HepG2 (cell line): Measurements from ENCODE around the gene VWCE. TPM values are rescaled to one million over a fixed set of nuclear protein-coding genes. Genes with fewer than 3 reads are reported as not detected.

Source experiments
- ATAC-seq: fragments of 200-7000 bp; cut with Tn5 transposase; 3 replicates; pipeline ENCODE4 v1.9.1; 2020; ENCODE audit warnings: mild to moderate bottlenecking, moderate library complexity
- BruUV-seq: library from RNA; stranded (reverse); fragments of 400-500 nt; replicated peaks from 2 replicates; lab custom pipeline; 2021; lab: Mats Ljungman, UMichigan
- CTCF ChIA-PET: fragments of 300-600 bp; formaldehyde crosslinking; extraction: SDS; loops from one replicate; lab custom pipeline; 2021; ENCODE audit warnings: low total read pairs, inconsistent platforms, low intra/inter-chr PET ratio; lab: Yijun Ruan, JAX
- POLR2A ChIA-PET: fragments of 350-600 bp; sonication (Branson Sonifier 250); formaldehyde crosslinking; loops from one replicate; lab custom pipeline; 2020; ENCODE audit warnings: antibody characterized with exemption, inconsistent platforms; lab: Yijun Ruan, JAX
- DNase-seq: peaks from one replicate; pipeline ENCODE4 v3.0.0-alpha.2; 2015; ENCODE audit warnings: low spot score
- FAIRE-seq: peaks from 3 replicates; lab custom pipeline; 2011; peaks lifted over from hg19 to GRCh38; lab: Jason Lieb, UNC
- H2AFZ ChIP-seq: one replicate; pipeline ENCODE4 v1.6.1; 2011; ENCODE audit warnings: low read length, inconsistent platforms
- H3K27ac ChIP-seq: fragments of 300-600 bp; 3 replicates; pipeline ENCODE4 v1.8.0; 2011; ENCODE audit warnings: mixed run types, mild to moderate bottlenecking, mixed read lengths, low read length, inconsistent platforms; ENCODE audit not compliant: insufficient read depth; ENCODE audit errors: extremely low read length
- H3K27me3 ChIP-seq, 2 experiments: fragments of 200-600 bp in 1 of 2; 2 replicates in 1 of 2; 3 replicates in 1 of 2; pipeline versions ENCODE4 v1.6.0 to v1.8.0; 2011; ENCODE audit warnings: low read length in 2 of 2, mild to moderate bottlenecking in 2 of 2, moderate library complexity in 2 of 2, inconsistent platforms in 1 of 2; ENCODE audit not compliant: insufficient read depth in 2 of 2, control insufficient read depth in 1 of 2
- H3K36me3 ChIP-seq, 2 experiments: fragments of 200-600 bp in 1 of 2; replicated peaks in 1 of 2; 2 replicates in 1 of 2; 3 replicates in 1 of 2; pipeline versions ENCODE4 v1.5.1 to v1.8.0; 2011; ENCODE audit warnings: low read length in 2 of 2, inconsistent platforms in 1 of 2; ENCODE audit not compliant: insufficient read depth in 2 of 2, control insufficient read depth in 1 of 2
- H3K4me1 ChIP-seq: 2 replicates; pipeline ENCODE4 v1.5.1; 2012; ENCODE audit warnings: low read length, inconsistent platforms; ENCODE audit not compliant: insufficient read depth
- H3K4me2 ChIP-seq: 2 replicates; pipeline ENCODE4 v1.6.0; 2011; ENCODE audit warnings: low read depth, low read length, inconsistent platforms
- H3K4me3 ChIP-seq, 3 experiments: fragments of 200-600 bp in 1 of 3; sonication (generic), shearing (Covaris generic) in 1 of 3; replicated peaks in 1 of 3; 2 replicates each; pipeline ENCODE4 v1.5.1; 2011 to 2016; ENCODE audit warnings: low read length in 3 of 3, inconsistent platforms in 2 of 3, low read depth in 2 of 3, mild to moderate bottlenecking in 2 of 3, control low read depth in 1 of 3, mixed read lengths in 1 of 3; ENCODE audit not compliant: insufficient read depth in 1 of 3
- H3K79me2 ChIP-seq: one replicate; pipeline ENCODE4 v1.6.1; 2011; ENCODE audit warnings: low read length, inconsistent platforms; ENCODE audit not compliant: insufficient read depth
- H3K9ac ChIP-seq: 2 replicates; pipeline ENCODE4 v1.6.0; 2011; ENCODE audit warnings: mild to moderate bottlenecking, low read depth, low read length, inconsistent platforms; ENCODE audit not compliant: insufficient read depth
- H3K9me3 ChIP-seq: 2 replicates; pipeline ENCODE4 v1.5.1; 2012; ENCODE audit warnings: mild to moderate bottlenecking, low read length
- H4K20me1 ChIP-seq: 2 replicates; pipeline ENCODE4 v1.6.0; 2011; ENCODE audit warnings: inconsistent platforms, mild to moderate bottlenecking, low read length, moderate library complexity; ENCODE audit not compliant: insufficient read depth
- CREBL2 ChIP-seq: sonication (generic); formaldehyde crosslinking; IDR thresholded peaks from 2 replicates; pipeline ENCODE4 v1.8.1; 2023; ENCODE audit warnings: missing genetic modification reagents, mild to moderate bottlenecking, borderline replicate concordance
- ETV6 ChIP-seq: sonication (generic); formaldehyde crosslinking; conservative IDR thresholded peaks from 2 replicates; pipeline ENCODE4 v1.4.0; 2020; ENCODE audit warnings: missing genetic modification reagents
- HMG20B ChIP-seq: conservative IDR thresholded peaks from 2 replicates; pipeline ENCODE4 v1.6.1; 2016; ENCODE audit warnings: missing genetic modification reagents, missing compliant biosample characterization
- KLF15 ChIP-seq: sonication (generic); formaldehyde crosslinking; IDR thresholded peaks from 2 replicates; pipeline ENCODE4 v1.8.1; 2023; ENCODE audit warnings: borderline replicate concordance, mild to moderate bottlenecking, inconsistent platforms, missing genetic modification reagents, mixed read lengths
- MLX ChIP-seq: IDR thresholded peaks from 2 replicates; pipeline ENCODE4 v1.6.1; 2016
- NFE2L1 ChIP-seq: sonication (generic); formaldehyde crosslinking; IDR thresholded peaks from 2 replicates; pipeline ENCODE4 v1.4.0; 2020; ENCODE audit warnings: missing genetic modification reagents, mild to moderate bottlenecking, borderline replicate concordance
- PAWR ChIP-seq: sonication (generic); formaldehyde crosslinking; IDR thresholded peaks from 2 replicates; pipeline ENCODE4 v1.4.0; 2020; ENCODE audit warnings: missing genetic modification reagents, mild to moderate bottlenecking, borderline replicate concordance
- SAP130 ChIP-seq: IDR thresholded peaks from 2 replicates; pipeline ENCODE4 v1.6.1; 2016; ENCODE audit warnings: low read depth
- SIX1 ChIP-seq: sonication (generic); formaldehyde crosslinking; IDR thresholded peaks from 2 replicates; pipeline ENCODE4 v1.4.0; 2020; ENCODE audit warnings: missing genetic modification reagents, borderline replicate concordance
- SOX5 ChIP-seq: IDR thresholded peaks from 2 replicates; pipeline ENCODE4 v1.6.1; 2016; ENCODE audit warnings: borderline replicate concordance
- TEAD3 ChIP-seq: optimal IDR thresholded peaks from 2 replicates; pipeline ENCODE3; 2016; ENCODE audit warnings: borderline replicate concordance
- ZBTB2 ChIP-seq: sonication (generic); formaldehyde crosslinking; IDR thresholded peaks from 2 replicates; pipeline ENCODE4 v1.8.0; 2022; ENCODE audit warnings: low read depth, missing genetic modification reagents
- ZBTB34 ChIP-seq: sonication (generic); formaldehyde crosslinking; IDR thresholded peaks from 2 replicates; pipeline ENCODE4 v1.8.0; 2022; ENCODE audit warnings: mild to moderate bottlenecking, missing genetic modification reagents
- ZFP36L2 ChIP-seq: sonication (generic); formaldehyde crosslinking; IDR thresholded peaks from 2 replicates; pipeline ENCODE4 v1.4.0; 2020; ENCODE audit warnings: missing genetic modification reagents
- ZNF446 ChIP-seq: sonication (generic); formaldehyde crosslinking; IDR thresholded peaks from 2 replicates; pipeline ENCODE4 v1.5.0; 2020; ENCODE audit warnings: mild to moderate bottlenecking, missing genetic modification reagents
- ZNF687 ChIP-seq: sonication (generic); formaldehyde crosslinking; IDR thresholded peaks from 2 replicates; pipeline ENCODE4 v1.5.1; 2020; ENCODE audit warnings: mild to moderate bottlenecking, missing genetic modification reagents, moderate library complexity
- ZNF747 ChIP-seq: sonication (generic); formaldehyde crosslinking; IDR thresholded peaks from 2 replicates; pipeline ENCODE4 v1.8.1; 2023; ENCODE audit warnings: missing genetic modification reagents, mild to moderate bottlenecking, borderline replicate concordance
- WGBS: methylation state at CpG from one replicate; pipeline ENCODE4 v1.1.6; 2017; ENCODE audit warnings: low lambda C conversion rate; 5-methylcytosine and 5-hydroxymethylcytosine counted together
- in situ Hi-C: cut with HindIII; loops from 2 replicates; pipeline ENCODE4 v1.10.0; 2017; ENCODE audit warnings: low pct_unique_long_range_greater_than_20kb; ENCODE audit not compliant: extremely low pct_ligation_motif_present
- intact Hi-C: fragments of 100-400 bp; cut with micrococcal nuclease; formaldehyde crosslinking; loops from one replicate; pipeline ENCODE4 v1.10.0; 2022; ENCODE audit not compliant: unreplicated experiment
- polyA plus RNA-seq, 8 experiments: library from polyadenylated mRNA; depleted of rRNA in 3 of 8; stranded (reverse) in 7 of 8; unstranded in 1 of 8; fragments of >200 nt; fragmentation: Illumina TruSeq in 4 of 8; extraction: Trizol in 4 of 8; gene quantifications; 2 replicates each; pipeline versions ENCODE4 v1.2.1 to v1.2.3, GENCODE V29; 2011 to 2016; ENCODE audit warnings: low read depth in 4 of 8, missing spikeins in 1 of 8, mixed read lengths in 1 of 8; ENCODE audit not compliant: insufficient read depth in 1 of 8
- total RNA-seq, 5 experiments: library from RNA; depleted of rRNA; stranded (reverse); fragments of >200 nt; fragmentation: Illumina TruSeq; extraction: Trizol; gene quantifications; 2 replicates each; pipeline ENCODE4 v1.2.3, GENCODE V29; 2016; ENCODE audit warnings: low read depth in 1 of 5

VWCE gene
- total and polyA plus RNA-seq, 2 of the 13 experiments (the other 11 are each of a cell fraction or from before 2014, with no cell fraction given) = 27.6 to 58.3 TPM

GRCh38 chr11:61297746-61298145 lies 2.6 kb upstream of the VWCE start (continued):
- TF ChIP-seq NFE2L1 (CRISPR knock-in tag) (no peak), SAP130 (CRISPR knock-in tag) (peak; percentile 63; the same call in 1 of the 2 replicates), SIX1 (CRISPR knock-in tag) (no peak), HMG20B (no peak), MLX (CRISPR knock-in tag) (no peak), SOX5 (CRISPR knock-in tag) (0 out of 2 replicates have a peak, but pooled peaks have one; percentile 28), ZNF446 (no peak), KLF15 (CRISPR knock-in tag) (no peak), ZNF747 (no peak), ZBTB34 (CRISPR knock-in tag) (no peak)
- TF ChIP-seq, all 625 proteins: peak for 8

- no peak overlapping the region for H3K4me2 ChIP-seq
- ATAC-seq (no peak), DNase-seq (no peak), FAIRE-seq (no peak)
- intact Hi-C loops = no loop called here
- WGBS = 72% methylated on average over 1 of the region's 1 CpG
- H4K20me1 ChIP-seq = peaks cover 7% of the 10 kb centered on the region
- POLR2A ChIA-PET = interaction anchor here (2.2 kb wide), 1 partner anchor 14 kb away, joined by 9 read pairs; no protein-coding TSS in a partner anchor
- H3K27me3 ChIP-seq = no peaks in the 10 kb centered on the region; a peak in 1 of 5 replicates
- CTCF ChIA-PET = no interaction called here
- no peaks in the 10 kb centered on the region for H3K9me3 ChIP-seq
- peaks cover 21 to 39% of the 10 kb centered on the region in 2 experiments; a peak in 4 of 5 replicates for H3K36me3 ChIP-seq
- BruUV-seq = no TSS peak
- peaks cover 28% of the 10 kb centered on the region for H3K79me2 ChIP-seq
- no peak overlapping the region for H3K9ac ChIP-seq
- TF ChIP-seq ETV6 (no peak), ZBTB2 (0 out of 2 replicates have a peak, but pooled peaks have one; percentile 37), PAWR (CRISPR knock-in tag) (no peak), TEAD3 (no peak), ZFP36L2 (CRISPR knock-in tag) (no peak), CREBL2 (no peak), ZNF687 (CRISPR knock-in tag) (no peak)
- H3K4me3 ChIP-seq = no peak overlapping the region
- in situ Hi-C loops = no loop called here
- peaks cover 56% of the 10 kb centered on the region for H3K4me1 ChIP-seq
- H2AFZ ChIP-seq = no peak overlapping the region
- H3K27ac ChIP-seq = peak overlapping the region; percentile 89
Observed at GRCh38 chr11:61297341-61297740, 2.2 kb upstream of the VWCE start.
